HG03442 (cell line): Measurements from ENCODE around the gene ZKSCAN2.

ENCODE experiments used
- ATAC-seq: cut with Tn5 transposase; IDR thresholded peaks from one replicate; pipeline ENCODE4 v1.9.1; 2021; ENCODE audit warnings: mild to moderate bottlenecking, moderate library complexity; ENCODE audit not compliant: unreplicated experiment

ZKSCAN2 gene

DNA sequence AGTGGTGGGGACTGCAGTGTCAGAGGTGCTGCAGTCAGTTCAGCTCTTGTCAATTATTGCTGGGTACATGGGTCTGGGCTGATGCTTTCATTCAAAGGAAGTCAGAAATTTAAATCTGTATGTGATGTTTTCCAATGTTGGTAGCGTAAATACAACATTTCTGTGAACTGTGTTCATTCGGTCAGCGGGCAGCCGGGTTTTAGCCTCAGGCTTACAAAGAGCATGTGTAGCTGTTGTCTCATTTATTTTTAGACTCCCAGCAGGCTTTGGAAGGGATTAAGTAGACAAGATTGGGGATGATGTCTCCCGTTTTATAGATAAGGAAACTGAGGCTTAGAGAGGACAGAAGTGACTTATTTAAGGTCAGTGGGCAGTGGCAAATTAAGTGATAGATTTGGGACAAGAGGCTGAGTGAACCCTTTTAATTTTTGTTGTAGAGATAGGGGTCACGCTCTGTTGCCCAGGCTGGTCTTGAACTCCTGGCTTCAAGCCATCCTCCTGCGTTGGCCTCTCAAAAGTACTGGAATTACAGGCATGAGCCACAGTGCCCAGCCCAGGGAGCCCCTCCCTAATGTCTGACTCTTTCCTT, 32.8 kb downstream of the ZKSCAN2 start:
- no peak for ATAC-seq

DNA sequence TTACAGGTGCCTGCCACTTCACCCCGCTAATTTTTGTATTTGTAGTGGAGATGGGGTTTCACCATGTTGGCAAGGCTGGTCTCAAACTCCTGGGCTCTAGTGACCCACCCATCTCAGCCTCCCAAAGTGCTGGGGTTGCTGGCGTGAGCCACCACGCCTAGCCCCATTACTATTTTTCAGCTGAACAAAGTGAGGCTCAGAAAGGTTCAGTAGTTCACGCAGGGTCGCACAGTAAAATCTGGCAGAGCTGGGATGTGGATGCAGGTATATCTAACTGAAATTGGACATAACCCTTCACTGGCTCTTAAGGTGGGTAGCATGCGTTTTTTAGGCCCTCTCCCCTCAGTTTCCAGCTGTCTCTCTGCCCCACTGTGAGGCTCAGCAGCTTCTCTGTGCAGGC, 33.7 kb downstream of the ZKSCAN2 start:
- no peak for ATAC-seq

DNA sequence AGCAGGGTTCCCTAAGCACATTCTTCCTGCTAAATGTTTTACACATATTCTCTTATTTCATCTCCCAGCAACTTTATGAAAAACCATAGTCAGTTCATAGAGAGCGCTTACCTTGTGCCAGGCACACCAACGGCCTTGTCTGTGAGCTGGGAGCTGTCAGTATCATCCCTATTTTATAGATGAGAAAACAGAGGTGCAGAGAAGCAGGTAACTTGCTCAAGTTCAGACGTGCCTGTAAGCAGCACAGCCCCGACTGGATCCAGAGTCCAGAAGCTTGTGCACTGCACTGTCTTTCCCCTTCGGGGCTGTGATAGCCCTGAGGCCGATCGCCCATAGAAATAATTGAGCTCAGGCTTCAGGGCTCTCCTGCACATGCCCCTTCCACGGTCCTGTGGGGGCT, 34.7 kb downstream of the ZKSCAN2 start:
- ATAC-seq: no peak

DNA sequence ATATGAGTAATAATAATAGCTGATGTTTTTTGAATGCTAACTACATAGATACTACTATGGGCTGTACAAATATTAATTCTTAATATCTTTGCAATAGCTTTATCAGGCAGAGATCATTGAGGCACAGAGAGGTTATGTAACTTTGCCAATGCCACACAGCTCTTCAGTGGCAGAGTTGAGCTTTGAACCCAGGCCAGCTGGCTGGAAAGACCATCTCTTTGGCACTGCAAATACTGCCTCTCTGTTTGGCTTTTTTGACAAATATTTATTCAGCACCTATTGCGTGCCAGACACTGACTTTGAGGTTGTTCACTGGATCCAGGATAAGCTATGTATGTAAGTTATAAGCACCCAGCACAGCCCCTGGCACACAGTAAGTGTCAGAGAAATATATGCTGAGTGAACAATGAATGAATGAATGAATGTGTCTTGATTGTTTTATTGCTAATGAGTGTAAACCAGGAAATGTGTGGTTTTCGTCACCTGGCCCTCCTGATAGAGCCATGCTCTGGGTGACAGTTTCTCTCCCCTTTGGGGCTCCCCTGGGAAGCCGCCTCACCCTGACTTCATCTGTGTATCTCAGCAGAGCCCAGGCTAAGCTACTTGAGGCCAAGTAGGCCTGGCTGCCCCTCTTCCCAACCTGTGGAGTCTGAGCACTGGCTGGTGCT, 38.4 kb downstream of the ZKSCAN2 start:
- no peak for ATAC-seq

DNA sequence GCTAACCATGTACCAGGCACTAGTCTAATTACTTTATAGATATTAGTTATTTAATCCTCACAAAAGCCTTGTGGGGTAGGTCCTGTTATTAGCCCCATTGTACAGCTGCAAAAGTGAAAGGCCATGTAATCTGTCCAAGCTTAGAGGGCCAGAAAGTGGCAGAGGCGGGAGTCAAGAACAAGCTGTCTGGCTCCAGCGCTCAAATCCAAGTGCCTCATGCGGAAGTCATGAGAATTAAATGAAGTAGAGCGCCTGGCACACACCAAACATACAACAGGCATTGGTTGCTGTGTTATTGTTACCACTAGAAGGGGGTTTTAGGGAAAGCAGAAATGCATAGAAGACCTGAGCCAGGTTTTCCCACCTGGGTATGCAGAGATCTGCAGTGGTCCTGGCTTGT, 39.7 kb downstream of the ZKSCAN2 start:
- ATAC-seq: no peak

DNA sequence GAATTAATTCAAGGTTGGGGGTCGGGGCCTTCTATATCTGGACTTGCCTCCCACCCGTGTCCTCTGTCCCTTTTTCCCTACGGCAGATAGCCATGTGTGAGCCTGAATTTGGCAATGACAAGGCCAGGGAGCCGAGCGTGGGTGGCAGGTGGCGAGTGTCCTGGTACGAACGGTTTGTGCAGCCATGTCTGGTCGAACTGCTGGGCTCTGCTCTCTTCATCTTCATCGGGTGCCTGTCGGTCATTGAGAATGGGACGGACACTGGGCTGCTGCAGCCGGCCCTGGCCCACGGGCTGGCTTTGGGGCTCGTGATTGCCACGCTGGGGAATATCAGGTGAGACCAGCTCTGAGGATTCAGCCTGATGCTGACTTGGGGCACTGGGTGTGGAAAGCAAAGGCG, 40.5 kb downstream of the ZKSCAN2 start:
- no peak for ATAC-seq

DNA sequence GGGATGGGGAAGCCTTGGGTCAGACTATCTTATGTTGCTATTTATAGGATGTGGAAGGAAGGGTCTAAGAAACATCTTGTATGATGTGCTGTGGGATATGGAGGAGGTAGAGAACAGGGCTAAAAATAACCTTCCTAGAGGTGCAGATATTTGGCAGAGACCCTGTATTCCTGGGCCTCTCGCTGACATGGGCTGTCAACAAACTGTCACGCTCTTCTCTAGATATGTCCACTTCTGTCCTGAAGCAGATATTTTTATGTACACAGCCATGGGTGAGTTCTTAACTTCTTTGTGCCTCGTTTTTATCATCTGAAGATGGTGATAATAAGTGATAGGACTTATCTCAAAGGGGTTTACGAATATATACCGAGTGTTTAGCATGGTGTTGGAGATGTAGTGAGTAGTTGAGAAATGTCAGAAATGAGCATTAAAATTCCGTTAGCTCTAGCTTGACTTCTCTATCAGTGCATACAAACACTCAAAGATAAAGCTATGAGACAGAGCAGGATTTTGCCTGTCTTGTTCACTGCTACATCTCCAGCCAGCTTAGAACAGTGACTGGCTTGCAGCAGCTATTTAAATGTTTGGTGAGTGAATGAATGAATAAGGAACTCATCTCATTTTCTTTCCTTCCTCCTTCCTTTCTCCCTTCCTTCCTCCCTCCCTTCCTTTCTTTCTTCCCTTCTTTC, 43.8 kb downstream of the ZKSCAN2 start:
- ATAC-seq: no peak

DNA sequence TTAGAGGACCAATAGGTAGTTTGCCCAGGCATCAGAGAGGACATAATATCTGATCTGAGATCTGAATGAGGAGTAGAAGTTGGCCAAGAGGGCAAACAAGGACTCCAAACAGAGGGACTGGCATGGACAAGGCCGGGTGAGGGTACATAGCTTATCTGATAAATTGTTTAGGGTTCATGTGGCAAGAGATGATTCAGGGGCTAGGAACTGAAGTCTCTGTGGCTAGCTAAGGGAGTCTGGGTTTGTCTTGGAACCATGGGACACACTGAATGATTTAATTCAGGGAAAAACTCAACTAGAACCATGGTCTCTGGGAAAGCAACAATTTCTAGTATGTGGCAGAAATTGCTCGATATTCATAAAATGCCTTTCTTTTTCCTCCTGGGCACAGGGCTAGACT, 45.0 kb downstream of the ZKSCAN2 start:
- ATAC-seq: no peak

DNA sequence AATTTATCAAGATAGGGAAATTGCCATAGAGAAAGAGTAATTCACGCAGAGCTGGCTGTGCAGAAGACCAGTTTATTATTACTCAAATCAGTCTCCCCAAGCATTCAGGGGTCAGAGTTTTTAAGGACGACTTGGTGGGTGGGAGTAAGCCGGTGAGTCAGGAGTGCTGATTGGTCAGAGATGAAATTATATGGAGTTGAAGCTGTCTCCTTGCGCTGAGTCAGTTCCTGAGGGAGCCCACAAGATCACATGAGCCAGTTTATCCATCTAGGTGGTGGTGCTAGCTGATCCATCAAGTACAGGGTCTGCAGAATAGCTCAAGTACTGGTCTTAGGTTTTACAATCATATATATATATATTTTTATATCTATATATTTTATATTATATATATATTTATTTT, 46.9 kb downstream of the ZKSCAN2 start:
- no peak for ATAC-seq

DNA sequence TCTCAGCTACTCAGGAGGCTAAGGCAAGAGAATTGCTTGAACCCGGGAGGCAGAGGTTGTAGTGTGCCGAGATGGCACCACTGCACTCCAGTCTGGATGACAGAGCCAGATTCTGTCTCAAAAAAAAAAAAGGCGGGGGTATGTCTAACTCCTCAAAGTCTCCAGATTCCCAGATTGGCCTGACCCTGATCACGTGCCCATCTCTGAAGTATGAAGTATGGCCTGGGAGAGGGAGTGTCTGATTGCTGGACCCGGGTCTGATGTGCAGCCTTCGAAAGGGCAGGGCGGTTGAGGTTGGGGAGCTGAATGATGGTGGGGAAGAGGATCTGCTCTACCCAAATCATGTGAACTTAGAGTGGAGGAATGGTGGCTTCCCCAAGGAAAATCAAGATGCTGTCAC, 58.2 kb downstream of the ZKSCAN2 start:
- ATAC-seq: no peak

DNA sequence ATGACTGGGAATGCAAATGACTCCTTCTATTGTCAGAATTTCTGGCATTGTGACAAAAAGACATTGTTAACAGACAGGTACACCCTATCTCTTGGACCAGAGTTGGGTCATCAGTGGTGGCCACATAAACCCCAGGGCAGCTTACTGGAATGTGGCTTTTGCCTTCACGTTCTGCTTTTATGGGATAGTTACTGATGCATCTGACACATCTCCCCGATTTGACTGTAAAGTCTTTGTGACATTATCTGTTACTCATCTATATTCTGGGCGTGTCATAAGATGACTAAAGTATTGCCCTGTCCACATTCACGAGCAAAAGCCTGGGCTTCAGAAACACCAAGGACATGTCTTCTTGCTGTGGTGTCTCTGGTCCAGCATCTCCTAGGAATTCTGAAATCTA, 59.6 kb downstream of the ZKSCAN2 start:
- no peak for ATAC-seq

DNA sequence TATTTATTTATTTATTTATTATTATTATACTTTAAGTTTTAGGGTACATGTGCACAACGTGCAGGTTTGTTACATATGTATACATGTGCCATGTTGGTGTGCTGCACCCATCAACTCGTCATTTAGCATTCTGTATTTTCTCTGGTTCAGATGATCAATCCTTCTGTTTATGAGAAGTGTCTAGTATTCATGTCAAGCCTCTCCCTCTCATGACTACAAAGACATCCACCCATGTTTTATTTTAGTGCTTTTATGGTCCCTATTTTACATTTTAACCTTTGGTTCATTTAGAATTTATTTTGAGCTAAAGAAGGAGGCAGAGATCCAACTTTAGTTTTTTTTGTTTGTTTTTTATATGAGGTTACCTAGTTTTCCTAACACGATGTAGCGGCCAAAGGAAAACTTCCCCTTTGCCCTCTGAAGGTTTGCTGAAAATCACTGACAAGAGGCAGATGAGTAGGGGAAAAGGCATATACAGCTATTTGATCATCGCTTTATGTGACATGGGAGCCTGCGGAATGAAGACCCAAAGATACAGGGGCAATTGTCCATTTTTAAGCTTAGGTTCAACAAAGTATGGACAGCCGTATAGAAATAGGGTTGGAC, 63.3 kb downstream of the ZKSCAN2 start:
- no peak for ATAC-seq

DNA sequence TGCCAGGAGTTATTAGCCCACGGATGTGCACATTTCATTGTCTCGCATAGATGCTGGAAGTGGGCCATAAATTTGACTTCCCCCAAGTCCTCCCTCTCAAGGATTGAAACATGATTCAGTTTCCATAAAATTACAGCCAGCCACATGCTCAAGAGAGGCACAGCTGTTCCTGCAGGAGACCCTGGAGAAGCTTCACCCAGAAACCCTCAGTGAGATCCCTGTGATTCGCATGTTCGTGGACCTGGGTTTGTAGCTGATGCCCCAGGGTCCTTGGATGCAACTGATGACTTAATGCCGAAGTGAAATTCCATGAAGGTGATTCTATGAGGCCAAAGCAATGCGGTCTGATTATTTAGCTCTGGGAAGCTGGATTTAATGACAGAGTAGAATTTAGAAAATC, 65.5 kb downstream of the ZKSCAN2 start:
- ATAC-seq: no peak

DNA sequence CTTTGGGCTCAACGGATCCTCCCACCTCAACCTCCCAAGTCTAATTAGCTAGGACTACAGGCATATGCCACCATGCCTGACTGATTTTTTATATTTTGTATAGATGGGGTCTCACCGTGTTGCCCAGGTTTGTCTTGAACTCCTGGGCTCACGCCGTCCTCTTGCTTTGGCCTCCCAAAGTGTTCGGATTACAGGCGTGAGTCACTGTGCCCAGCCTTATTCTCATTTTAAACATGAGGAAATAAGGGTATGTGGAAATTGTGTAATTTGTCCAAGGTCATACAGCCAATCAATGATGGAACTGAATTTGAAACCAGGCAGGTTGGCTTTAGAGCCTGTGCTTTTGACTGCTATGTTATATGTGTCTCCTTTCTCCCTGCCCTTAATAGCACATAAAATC, 68.3 kb downstream of the ZKSCAN2 start:
- no peak for ATAC-seq

DNA sequence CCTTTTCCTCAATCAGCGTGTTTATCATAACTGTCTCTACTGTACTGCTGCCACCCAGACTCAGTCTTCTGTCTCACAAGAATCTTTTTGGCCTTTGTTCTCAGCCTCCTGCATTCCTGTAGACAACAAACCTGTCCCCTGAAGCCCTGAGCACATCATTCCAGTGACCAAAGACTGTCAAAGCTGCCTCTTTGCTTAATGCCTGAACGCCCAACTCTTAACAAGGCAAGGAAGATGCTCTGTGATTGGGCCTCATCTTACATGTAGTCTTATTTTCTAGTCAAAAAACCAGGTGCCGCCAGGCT, 70.2 kb downstream of the ZKSCAN2 start:
- ATAC-seq: no peak
